GM12872 (cell line): ENCODE data around the gene SLC15A4.

Source experiments
- TF ChIP-seq, protein P1 (sequence below): IDR thresholded peaks from 3 replicates; pipeline ENCODE4 v1.5.1; 2011; ENCODE audit warnings: low read depth, mild to moderate bottlenecking, low read length, moderate library complexity; ENCODE audit not compliant: insufficient read depth

SLC15A4 gene

DNA sequence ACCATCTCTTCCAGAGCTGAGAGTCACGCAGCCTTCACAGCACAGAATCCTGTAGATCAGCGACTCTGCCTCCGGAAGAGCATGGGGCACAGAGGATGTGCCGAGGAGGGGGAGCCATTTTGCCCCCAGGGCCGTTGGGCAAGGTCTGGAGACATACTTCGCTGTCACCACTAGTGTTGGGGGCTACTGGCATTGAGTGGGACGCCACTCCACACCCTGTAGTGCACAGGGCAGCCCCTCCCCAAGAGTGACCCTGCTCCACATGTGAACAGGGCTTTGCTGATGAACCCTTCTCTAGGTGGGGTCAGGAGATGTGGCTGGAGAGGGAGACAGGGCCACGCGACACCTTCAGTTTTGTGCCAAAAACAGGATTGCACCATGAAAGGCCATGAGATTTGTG, 35.6 kb upstream of the SLC15A4 start:
- TF ChIP-seq, protein P1, sequence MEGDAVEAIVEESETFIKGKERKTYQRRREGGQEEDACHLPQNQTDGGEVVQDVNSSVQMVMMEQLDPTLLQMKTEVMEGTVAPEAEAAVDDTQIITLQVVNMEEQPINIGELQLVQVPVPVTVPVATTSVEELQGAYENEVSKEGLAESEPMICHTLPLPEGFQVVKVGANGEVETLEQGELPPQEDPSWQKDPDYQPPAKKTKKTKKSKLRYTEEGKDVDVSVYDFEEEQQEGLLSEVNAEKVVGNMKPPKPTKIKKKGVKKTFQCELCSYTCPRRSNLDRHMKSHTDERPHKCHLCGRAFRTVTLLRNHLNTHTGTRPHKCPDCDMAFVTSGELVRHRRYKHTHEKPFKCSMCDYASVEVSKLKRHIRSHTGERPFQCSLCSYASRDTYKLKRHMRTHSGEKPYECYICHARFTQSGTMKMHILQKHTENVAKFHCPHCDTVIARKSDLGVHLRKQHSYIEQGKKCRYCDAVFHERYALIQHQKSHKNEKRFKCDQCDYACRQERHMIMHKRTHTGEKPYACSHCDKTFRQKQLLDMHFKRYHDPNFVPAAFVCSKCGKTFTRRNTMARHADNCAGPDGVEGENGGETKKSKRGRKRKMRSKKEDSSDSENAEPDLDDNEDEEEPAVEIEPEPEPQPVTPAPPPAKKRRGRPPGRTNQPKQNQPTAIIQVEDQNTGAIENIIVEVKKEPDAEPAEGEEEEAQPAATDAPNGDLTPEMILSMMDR, result no peak

DNA sequence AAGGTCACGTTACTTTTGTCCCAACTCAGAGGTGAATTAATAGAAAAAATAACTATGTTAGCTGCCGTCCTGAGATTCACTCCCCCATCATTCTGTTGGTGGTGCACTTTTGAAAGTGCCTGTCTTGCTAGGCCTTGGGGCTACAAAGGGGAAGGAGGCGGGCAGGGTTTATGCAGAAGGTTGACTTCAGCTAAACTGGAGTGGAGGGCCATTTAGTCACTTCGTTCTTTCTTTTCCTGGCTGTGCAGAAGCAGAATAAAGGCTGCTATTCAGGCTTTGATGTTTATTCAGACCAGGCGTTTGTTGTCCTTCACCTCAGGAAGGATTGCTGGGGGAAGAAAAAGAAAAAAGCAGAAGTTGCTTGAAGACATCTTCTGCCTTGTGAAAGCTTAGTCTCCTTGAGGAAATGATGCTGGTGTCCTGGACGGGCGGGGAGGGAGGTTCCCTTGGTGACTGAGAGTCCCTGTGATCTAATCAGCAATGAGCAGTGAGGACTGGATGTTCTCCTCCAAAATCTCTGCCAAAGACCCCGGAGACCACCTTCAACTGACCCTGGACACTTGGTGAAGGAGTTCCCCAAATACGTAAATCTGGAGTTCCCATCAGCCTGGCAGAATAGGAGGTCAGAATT, 33.5 kb upstream of the SLC15A4 start:
- TF ChIP-seq, protein P1, result no peak

DNA sequence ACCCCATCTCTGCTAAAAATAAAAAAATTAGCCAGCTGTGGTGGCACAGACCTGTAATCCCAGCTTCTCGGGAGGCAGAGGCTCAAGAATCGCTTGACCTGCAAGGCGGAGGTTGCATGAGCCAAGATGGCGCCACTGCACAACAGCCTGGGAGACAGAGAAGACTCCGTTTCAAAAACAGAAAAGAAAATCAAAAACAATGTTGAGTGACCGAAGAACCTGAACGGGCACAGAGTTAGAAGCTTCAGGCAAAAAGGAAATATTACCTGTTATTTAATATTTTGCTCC, 33.0 kb upstream of the SLC15A4 start:
- TF ChIP-seq, protein P1, result no peak

DNA sequence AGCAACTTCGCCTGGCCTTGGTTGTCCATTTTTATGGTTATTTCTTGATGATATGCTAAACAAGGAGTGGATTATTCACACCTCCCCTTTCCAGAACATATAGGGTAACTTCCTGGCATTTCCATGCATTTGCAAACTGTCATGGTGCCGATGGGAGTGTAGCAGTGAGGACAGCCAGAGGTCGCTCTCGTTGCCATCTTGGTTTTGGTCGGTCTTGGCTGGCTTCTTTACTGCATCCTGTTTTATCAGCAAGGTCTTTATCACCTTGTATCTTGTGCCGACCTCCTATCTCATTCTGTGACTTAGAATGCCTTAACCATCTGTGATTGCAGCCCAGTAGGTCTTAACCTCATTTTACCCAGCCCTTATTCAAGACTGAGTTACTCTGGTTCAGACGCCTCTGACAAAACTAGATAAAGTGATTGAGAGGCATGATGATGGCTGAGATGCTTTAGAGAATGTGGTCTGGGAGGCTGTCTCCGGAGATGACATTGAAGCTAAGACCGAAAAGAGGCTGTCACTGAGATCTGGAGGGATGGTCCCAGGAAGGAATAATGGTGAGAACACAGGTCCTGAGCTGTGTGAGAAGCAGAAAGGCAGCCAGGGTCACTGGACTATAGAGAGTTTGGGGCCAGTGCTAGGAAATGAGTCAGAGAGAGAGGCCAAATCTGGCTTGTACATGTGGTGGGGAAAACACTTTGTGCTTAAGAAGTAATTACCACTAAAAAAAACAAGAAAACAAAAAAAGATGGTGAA, 32.5 kb upstream of the SLC15A4 start:
- TF ChIP-seq, protein P1, result no peak

DNA sequence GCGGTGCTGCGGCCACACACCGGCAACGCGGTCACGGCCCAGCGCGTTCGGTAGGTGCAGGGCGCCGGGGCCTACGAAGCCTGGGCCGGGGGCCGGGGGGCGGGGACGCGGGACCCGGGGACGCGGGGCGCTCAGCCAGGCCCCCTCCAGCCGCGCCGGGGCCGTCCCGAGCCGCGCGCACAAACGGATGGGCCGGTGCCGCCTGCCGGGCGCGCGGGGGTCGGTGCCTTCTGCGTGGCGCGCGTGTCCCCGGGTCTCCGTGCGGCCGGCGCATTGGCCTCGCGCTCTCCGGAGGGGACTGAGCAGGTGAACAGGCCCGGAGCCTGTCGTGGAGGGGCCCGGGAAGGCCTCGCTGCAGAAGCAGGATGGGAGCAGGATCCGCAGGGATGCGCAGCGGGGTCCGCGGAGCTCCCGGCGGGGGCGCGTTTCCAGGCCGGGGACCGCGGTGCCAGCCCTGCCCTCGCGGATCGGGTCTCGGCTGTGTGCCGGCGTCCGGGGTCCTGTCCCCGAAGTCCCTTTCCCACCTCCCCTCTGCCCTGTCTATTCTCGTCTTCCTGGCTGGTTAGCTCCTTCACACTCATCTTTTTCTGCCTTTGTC, 29.9 kb upstream of the SLC15A4 start:
- TF ChIP-seq, protein P1, result no peak

DNA sequence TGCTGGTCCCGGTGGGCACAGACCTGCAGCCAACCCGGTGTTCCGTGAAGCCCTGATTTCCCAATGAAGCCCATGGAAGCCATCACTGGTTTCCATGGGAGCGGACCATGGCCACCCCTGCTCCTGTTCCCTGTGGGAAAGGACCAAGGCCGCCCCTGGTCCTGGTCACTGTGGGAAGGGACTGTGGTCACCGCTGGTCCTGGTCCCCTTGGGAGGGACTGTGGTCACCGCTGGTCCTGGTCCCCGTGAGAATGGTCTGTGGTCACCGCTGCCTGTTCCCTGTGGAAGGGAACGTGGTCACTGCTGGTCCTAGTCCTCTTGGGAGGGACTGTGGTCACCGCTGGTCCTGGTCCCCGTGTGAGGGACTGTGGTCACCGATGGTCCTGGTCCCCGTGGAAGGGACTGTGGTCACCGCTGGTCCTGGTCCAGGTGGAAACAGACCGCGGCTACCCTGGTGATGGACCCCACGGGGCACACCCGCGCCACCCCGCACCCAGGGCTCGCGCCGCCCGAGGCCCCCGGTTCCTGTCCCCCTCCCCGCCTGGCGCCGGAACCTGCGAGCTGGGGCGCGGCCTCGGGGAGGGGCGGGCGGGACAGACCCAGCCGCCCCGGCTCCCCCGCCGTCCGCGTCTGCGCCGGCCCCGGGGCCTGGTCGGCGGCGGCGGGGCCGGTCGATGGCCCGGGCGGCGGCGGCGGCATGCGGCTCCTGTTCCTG, 29.3 kb upstream of the SLC15A4 start, which contains the start of gene GLT1D1:
GLT1D1 (plus strand) TSS at position 594 of the 715 bp plus-strand sequence; CDS start at position 698, 104 bp downstream.
- TF ChIP-seq, protein P1, result no peak
